Smooth muscle cell (in vitro differentiated cells): ENCODE data around the gene C9orf152. TPM values are rescaled to one million over a fixed set of nuclear protein-coding genes. Genes with fewer than 3 reads are reported as not detected.

Experiments
- DNase-seq: peaks from one replicate; lab custom pipeline; 2025; ENCODE audit not compliant: unreplicated experiment; lab: John Stamatoyannopoulos, UW
- H2AFZ ChIP-seq: fragments of 200-600 bp; sonication (generic); 2 replicates; pipeline ENCODE4 v1.6.0; 2016; ENCODE audit warnings: antibody characterized with exemption, low read depth, mild to moderate bottlenecking
- H3F3A ChIP-seq: fragments of 200-600 bp; sonication (generic); 2 replicates; pipeline ENCODE4 v1.6.0; 2017; ENCODE audit warnings: antibody characterized with exemption, low read depth
- H3K27ac ChIP-seq: fragments of 200-600 bp; sonication (generic); 2 replicates; pipeline ENCODE4 v1.5.1; 2016; ENCODE audit warnings: low read depth, mild to moderate bottlenecking
- H3K27me3 ChIP-seq: fragments of 200-600 bp; sonication (generic); 2 replicates; pipeline ENCODE4 v1.6.1; 2016; ENCODE audit warnings: low read depth, mild to moderate bottlenecking
- H3K36me3 ChIP-seq: fragments of 200-600 bp; sonication (generic); 2 replicates; pipeline ENCODE4 v1.5.1; 2016; ENCODE audit warnings: low read depth
- H3K4me1 ChIP-seq: fragments of 200-600 bp; sonication (generic); 2 replicates; pipeline ENCODE4 v1.5.1; 2016; ENCODE audit warnings: low read depth
- H3K4me2 ChIP-seq: fragments of 200-600 bp; sonication (generic); 2 replicates; pipeline ENCODE4 v1.6.0; 2016; ENCODE audit warnings: mild to moderate bottlenecking
- H3K4me3 ChIP-seq: fragments of 200-600 bp; sonication (generic); 2 replicates; pipeline ENCODE4 v1.5.1; 2016; ENCODE audit warnings: mild to moderate bottlenecking
- H3K79me2 ChIP-seq: fragments of 200-600 bp; sonication (generic); 2 replicates; pipeline ENCODE4 v1.6.0; 2016; ENCODE audit warnings: low read depth, mild to moderate bottlenecking
- H3K9ac ChIP-seq: fragments of 200-600 bp; sonication (generic); 2 replicates; pipeline ENCODE4 v1.6.0; 2016; ENCODE audit warnings: low read depth
- H3K9me3 ChIP-seq: fragments of 200-600 bp; sonication (generic); replicated peaks from 2 replicates; pipeline ENCODE4 v1.5.1; 2016; ENCODE audit warnings: low read depth
- H4K20me1 ChIP-seq: fragments of 200-600 bp; sonication (generic); 2 replicates; pipeline ENCODE4 v1.6.0; 2016; ENCODE audit warnings: low read depth
- WGBS: methylation state at CpG from one replicate; pipeline ENCODE4 v1.1.7; 2016; ENCODE audit warnings: low lambda C conversion rate; 5-methylcytosine and 5-hydroxymethylcytosine counted together
- polyA plus RNA-seq: library from polyadenylated mRNA; unstranded; fragments of >200 nt; fragmentation: Nextera tagmentation; extraction: Ambion mirVana; gene quantifications from 2 replicates; pipeline ENCODE4 v1.2.1, GENCODE V29; 2016
- total RNA-seq: library from RNA; depleted of rRNA; stranded (reverse); fragments of >200 nt; gene quantifications from 2 replicates; pipeline ENCODE4 v1.2.3, GENCODE V29; 2014
- TF ChIP-seq, protein P1 (sequence below): fragments of 200-600 bp; sonication (generic); IDR thresholded peaks from 2 replicates; pipeline ENCODE4 v1.5.1; 2017; ENCODE audit warnings: borderline replicate concordance, mild to moderate bottlenecking, antibody characterized with exemption; ENCODE audit not compliant: insufficient read depth, poor library complexity, severe bottlenecking

Gene C9orf152
- total and polyA plus RNA-seq, 2 experiments from 2014 or later: not detected

DNA sequence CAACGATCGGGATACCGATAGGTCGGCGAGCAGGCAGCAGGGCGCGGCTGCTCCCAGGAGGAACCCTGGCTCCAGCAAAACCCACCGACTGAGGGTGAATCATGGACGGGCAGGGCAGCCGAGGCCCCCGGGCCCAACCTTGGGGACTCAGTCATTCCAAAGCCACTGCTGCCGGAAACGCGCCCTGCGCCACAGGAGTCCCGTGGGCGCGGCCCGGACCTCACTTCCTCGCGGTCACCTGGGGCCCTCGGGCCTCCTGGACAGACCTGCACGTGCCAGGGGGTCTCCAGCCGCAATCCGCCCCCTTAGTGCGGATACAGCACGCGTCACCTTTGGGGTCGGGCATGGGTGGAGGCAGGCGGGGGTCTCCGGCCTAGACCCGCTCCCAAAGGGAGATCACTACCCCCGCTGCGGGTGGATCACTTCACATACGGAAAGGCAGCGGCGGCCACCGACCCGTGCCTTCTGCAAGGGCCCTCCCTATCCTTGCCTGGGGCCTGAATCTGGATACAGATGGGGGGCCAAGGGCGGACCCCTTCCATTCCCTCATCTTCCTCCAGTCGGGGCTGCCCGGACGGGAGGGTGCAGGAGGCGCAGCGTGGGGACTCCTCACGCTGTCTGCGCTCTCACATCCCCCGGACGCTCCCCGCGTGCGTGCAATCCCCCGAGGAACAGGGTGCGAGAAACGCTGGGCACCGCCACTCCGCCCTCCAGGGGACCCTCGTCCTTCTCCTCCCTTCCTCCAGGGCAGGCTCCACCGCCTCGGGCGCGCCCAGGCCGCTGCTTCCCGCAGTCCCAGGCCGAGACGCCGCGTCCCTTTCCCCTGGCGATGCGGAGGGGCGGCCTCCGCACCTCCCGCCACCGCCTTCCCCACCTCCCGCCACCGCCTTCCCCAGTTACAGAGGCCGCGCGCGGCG is 47.8 kb upstream of the C9orf152 start:
- Histone ChIP-seq H3K4me1 (peaks cover 12% of the 10 kb centered on the region), H3K9me3 (no peaks in the 10 kb centered on the region), H3K4me2 (peak overlapping the region; percentile 92), H3K27me3 (no peaks in the 10 kb centered on the region), H4K20me1 (peaks cover 44% of the 10 kb centered on the region), H3K36me3 (no peaks in the 10 kb centered on the region), H3K79me2 (peaks cover 54% of the 10 kb centered on the region), H2AFZ (peak overlapping the region; percentile 61), H3K4me3 (peak overlapping the region; percentile 94), H3F3A (no peaks in the 10 kb centered on the region), H3K27ac (peak overlapping the region; percentile 58), H3K9ac (peak overlapping the region; percentile 81)
- TF ChIP-seq, protein P1, sequence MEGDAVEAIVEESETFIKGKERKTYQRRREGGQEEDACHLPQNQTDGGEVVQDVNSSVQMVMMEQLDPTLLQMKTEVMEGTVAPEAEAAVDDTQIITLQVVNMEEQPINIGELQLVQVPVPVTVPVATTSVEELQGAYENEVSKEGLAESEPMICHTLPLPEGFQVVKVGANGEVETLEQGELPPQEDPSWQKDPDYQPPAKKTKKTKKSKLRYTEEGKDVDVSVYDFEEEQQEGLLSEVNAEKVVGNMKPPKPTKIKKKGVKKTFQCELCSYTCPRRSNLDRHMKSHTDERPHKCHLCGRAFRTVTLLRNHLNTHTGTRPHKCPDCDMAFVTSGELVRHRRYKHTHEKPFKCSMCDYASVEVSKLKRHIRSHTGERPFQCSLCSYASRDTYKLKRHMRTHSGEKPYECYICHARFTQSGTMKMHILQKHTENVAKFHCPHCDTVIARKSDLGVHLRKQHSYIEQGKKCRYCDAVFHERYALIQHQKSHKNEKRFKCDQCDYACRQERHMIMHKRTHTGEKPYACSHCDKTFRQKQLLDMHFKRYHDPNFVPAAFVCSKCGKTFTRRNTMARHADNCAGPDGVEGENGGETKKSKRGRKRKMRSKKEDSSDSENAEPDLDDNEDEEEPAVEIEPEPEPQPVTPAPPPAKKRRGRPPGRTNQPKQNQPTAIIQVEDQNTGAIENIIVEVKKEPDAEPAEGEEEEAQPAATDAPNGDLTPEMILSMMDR: no peak
- under 1% methylated on average over 77 of the region's 81 CpGs for WGBS
- peak; percentile 46 for DNase-seq

DNA sequence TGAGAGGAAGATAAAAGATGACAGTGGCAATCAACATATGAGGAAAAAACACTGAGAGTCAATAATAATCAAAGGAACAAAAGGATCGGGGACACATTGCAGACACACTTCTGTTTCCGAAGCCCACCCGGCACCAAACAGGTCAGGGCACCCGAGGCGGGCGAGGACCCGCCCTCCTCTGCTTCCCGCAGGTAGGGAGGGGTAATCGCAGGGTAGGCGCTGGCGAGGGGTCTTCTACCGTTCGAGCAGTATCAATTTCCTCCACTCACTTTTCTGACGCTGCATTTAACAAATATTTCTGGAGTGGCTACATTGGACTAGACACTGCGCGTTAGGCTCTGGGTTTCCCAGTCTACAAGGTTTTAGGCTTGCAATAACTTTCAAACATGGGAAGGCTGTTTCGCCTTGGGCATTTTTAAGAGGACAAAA is 47.1 kb upstream of the C9orf152 start:
- Histone ChIP-seq H2AFZ (peak overlapping the region; percentile 61), H3K4me3 (peak overlapping the region; percentile 94), H3K9ac (peak overlapping the region; percentile 81), H3F3A (no peaks in the 10 kb centered on the region), H4K20me1 (peaks cover 51% of the 10 kb centered on the region), H3K4me1 (peaks cover 12% of the 10 kb centered on the region), H3K36me3 (no peaks in the 10 kb centered on the region), H3K9me3 (no peaks in the 10 kb centered on the region), H3K27me3 (no peaks in the 10 kb centered on the region), H3K4me2 (peak overlapping the region; percentile 92), H3K27ac (peak overlapping the region; percentile 58), H3K79me2 (peaks cover 61% of the 10 kb centered on the region)
- TF ChIP-seq, protein P1: no peak
- 2% methylated on average over 17 of the region's 17 CpGs for WGBS
- DNase-seq: no peak

DNA sequence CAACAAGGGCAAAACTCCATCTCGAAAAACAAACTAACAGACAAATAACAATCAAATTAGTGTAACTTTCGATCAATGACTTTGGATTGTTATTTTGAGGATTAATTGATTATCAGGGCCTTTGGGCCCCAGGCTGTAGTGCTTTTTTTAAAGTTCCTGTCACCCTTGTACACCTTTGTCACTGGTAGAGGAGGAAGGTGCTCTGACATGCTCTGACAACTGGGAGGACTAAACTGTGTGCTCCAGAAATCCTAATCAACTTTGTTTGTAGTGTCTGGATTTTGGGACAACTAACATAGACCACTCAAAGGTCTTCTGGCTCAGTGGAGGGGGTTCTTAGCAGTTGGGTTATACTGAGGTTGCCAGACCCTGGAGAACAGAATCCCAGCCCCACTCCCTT is 46.5 kb upstream of the C9orf152 start:
- Histone ChIP-seq H3K36me3 (no peaks in the 10 kb centered on the region), H3K4me2 (peak overlapping the region; percentile 92), H3F3A (no peaks in the 10 kb centered on the region), H3K9me3 (no peaks in the 10 kb centered on the region), H2AFZ (no peak overlapping the region), H3K27me3 (no peaks in the 10 kb centered on the region), H3K4me3 (peak overlapping the region; percentile 94), H4K20me1 (peaks cover 56% of the 10 kb centered on the region), H3K79me2 (peaks cover 66% of the 10 kb centered on the region), H3K9ac (peak overlapping the region; percentile 81), H3K4me1 (peaks cover 12% of the 10 kb centered on the region), H3K27ac (peak overlapping the region; percentile 58)
- no peak for DNase-seq
- TF ChIP-seq, protein P1: no peak
- 86% methylated on average over 2 of the region's 2 CpGs for WGBS
